Heart left ventricle (tissue), 16 donors: Measurements from ENCODE around the gene C17orf78. TPM values are rescaled to one million over a fixed set of nuclear protein-coding genes. Genes with fewer than 3 reads are reported as not detected.

ENCODE experiments used
- ATAC-seq, 4 donors: fragments of 200-7000 bp; cut with Tn5 transposase; one replicate each; pipeline ENCODE4 v1.9.1; 2020 to 2022; ENCODE audit warnings: moderate library complexity in 4 of 4, mild to moderate bottlenecking in 3 of 4, moderate number of reproducible peaks in 1 of 4
- DNase-seq, 5 donors: peaks; one replicate each; pipeline ENCODE4 v3.0.0-alpha.2; 2020
- H3K27ac ChIP-seq, 12 donors: fragments of 200-600 bp; sonication (generic) in 4 of 12; one replicate each; pipeline versions ENCODE4 v1.5.0 to v1.8.0; 2016 to 2022; ENCODE audit warnings: mild to moderate bottlenecking in 2 of 12
- H3K27me3 ChIP-seq, 9 donors: fragments of 200-600 bp; sonication (generic) in 2 of 9; one replicate each; pipeline versions ENCODE4 v1.5.1 to v1.8.0; 2016 to 2022; ENCODE audit warnings: mild to moderate bottlenecking in 3 of 9
- H3K36me3 ChIP-seq, 9 donors: fragments of 200-600 bp; sonication (generic) in 2 of 9; one replicate each; pipeline versions ENCODE4 v1.5.0 to v1.8.0; 2018 to 2022; ENCODE audit warnings: mild to moderate bottlenecking in 2 of 9
- H3K4me1 ChIP-seq, 12 donors: fragments of 200-600 bp; sonication (generic) in 4 of 12; one replicate each; pipeline versions ENCODE4 v1.5.0 to v1.8.0; 2016 to 2022; ENCODE audit warnings: mild to moderate bottlenecking in 3 of 12
- H3K4me3 ChIP-seq, 12 donors: fragments of 200-600 bp; sonication (generic) in 4 of 12; one replicate each; pipeline versions ENCODE4 v1.5.0 to v1.8.0; 2017 to 2022; ENCODE audit warnings: mild to moderate bottlenecking in 9 of 12, moderate library complexity in 4 of 12
- H3K9me3 ChIP-seq, 12 donors: fragments of 200-600 bp; sonication (generic) in 4 of 12; one replicate each; pipeline versions ENCODE4 v1.5.0 to v1.8.0; 2016 to 2022; ENCODE audit warnings: mild to moderate bottlenecking in 1 of 12
- POLR2A ChIP-seq, 2 donors: fragments of 450-650 bp; IDR thresholded peaks; one replicate each; pipeline ENCODE4 v1.6.1; 2017; ENCODE audit warnings: antibody characterized with exemption in 2 of 2, mild to moderate bottlenecking in 2 of 2, moderate library complexity in 2 of 2
- WGBS, 4 donors: extraction: QIAGEN DNeasy Blood & Tissue Kit in 2 of 4; methylation state at CpG; one replicate each; pipeline versions ENCODE4 v1.1.5 to v1.1.7; 2013 to 2018; 5-methylcytosine and 5-hydroxymethylcytosine counted together
- intact Hi-C, 10 donors: fragments of 100-400 bp; cut with DNase I; formaldehyde crosslinking; loops; one replicate each; pipeline versions ENCODE4 v1.11.1 to v1.14.2; 2022
- polyA plus RNA-seq, 2 donors: library from polyadenylated mRNA; stranded (reverse); fragments of 200-250 nt; gene quantifications; one replicate each; pipeline ENCODE4 v1.2.3, GENCODE V29; 2013
- total RNA-seq, 9 donors: library from RNA; depleted of rRNA in 2 of 9; stranded (reverse); fragments of >200 nt in 2 of 9; fragmentation: NEBNext Ultra II Directional in 3 of 9; extraction: Animal tissue kit (Norgen Biotek cat#: 25700) in 3 of 9; gene quantifications; one replicate each; pipeline versions ENCODE4 v1.1.0 to v1.2.4, GENCODE V29; 2016 to 2023
- TF ChIP-seq, protein P1 (sequence below), 12 donors: fragments of 200-600 bp; sonication (generic) in 4 of 12; IDR thresholded peaks; one replicate each; pipeline versions ENCODE4 v1.5.0 to v1.8.0; 2018 to 2022; ENCODE audit warnings: antibody characterized with exemption in 12 of 12, mild to moderate bottlenecking in 5 of 12
- donor health status: ischemic (EF 13 %, LVEDD 7.1; RV severe dilation, severe dysfunction).
- donor health status: healthy with polysubstance abuse.
- donor health status: DM: no; HTN: yes; CAD: no.
- donor health status: DM: no; HTN: no; CAD: no.
- donor health status: ischemic (EF 25% LVEDD 6.9; RV normal size, moderate dysfunction).
- donor health status: ischemic (EF 25% LVEDD 5.7; RV mildly dilated, moderate dysfunction).
- donor health status: healthy.
- donor health status: DM: yes; HTN: yes; CAD: no.
- donor health status: ischemic (EF 35%, LVEDD 5.7; RV mildly dilated, moderate dysfunction).
- donor health status: nonischemic (EF 11% LVEDD 7.7; RV severe dilation, severe dysfunction).
- donor health status: DM: yes; HTN: yes; CAD: no.
- donor health status: PGD.
- donor health status: ischemic (EF 29% LVEDD 5.4; RV normal size, mild dysfunction).
- donor health status: nonischemic (EF 23%, LVEDD 6.1; RV moderate dilation, normal function).

Gene C17orf78
- total and polyA plus RNA-seq, 11 donors: not detected

DNA sequence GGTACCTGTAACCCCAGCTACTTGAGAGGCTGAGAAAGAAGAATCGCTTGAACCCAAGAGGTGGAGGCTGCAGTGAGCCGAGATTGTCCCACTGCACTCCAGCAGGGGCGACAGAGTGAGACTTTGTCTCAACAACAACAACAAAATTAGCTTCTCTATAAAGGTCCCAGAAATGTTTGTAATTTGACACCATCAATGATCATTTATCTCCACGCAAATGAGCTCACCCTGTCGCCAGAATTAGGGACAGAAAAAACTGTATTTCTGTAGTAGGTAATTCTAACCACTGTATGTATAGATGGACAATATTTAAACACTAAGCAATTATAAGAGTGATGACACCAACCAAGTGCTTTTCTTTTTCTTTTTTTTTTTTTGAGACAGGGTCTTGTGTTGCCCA lies 10.7 kb downstream of the C17orf78 start:
- intact Hi-C loops: no loop called here
- Histone ChIP-seq H3K4me1 (peaks cover 0 to 6% (median under 1%) of the 10 kb centered on the region in 12 donors), H3K27ac (no peak overlapping the region), H3K4me3 (no peak overlapping the region), H3K27me3 (no peaks in the 10 kb centered on the region), H3K9me3 (no peaks in the 10 kb centered on the region), H3K36me3 (no peaks in the 10 kb centered on the region)
- TF ChIP-seq POLR2A (IDR thresholded peaks at IDR 0.05): no peak
- TF ChIP-seq, protein P1, sequence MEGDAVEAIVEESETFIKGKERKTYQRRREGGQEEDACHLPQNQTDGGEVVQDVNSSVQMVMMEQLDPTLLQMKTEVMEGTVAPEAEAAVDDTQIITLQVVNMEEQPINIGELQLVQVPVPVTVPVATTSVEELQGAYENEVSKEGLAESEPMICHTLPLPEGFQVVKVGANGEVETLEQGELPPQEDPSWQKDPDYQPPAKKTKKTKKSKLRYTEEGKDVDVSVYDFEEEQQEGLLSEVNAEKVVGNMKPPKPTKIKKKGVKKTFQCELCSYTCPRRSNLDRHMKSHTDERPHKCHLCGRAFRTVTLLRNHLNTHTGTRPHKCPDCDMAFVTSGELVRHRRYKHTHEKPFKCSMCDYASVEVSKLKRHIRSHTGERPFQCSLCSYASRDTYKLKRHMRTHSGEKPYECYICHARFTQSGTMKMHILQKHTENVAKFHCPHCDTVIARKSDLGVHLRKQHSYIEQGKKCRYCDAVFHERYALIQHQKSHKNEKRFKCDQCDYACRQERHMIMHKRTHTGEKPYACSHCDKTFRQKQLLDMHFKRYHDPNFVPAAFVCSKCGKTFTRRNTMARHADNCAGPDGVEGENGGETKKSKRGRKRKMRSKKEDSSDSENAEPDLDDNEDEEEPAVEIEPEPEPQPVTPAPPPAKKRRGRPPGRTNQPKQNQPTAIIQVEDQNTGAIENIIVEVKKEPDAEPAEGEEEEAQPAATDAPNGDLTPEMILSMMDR (IDR thresholded peaks at IDR 0.05): no peak
- DNase-seq: no peak
- no peak for ATAC-seq
- 88 to 98% (median 95%) methylated on average over 5 of the region's 5 CpGs for WGBS, 4 donors

DNA sequence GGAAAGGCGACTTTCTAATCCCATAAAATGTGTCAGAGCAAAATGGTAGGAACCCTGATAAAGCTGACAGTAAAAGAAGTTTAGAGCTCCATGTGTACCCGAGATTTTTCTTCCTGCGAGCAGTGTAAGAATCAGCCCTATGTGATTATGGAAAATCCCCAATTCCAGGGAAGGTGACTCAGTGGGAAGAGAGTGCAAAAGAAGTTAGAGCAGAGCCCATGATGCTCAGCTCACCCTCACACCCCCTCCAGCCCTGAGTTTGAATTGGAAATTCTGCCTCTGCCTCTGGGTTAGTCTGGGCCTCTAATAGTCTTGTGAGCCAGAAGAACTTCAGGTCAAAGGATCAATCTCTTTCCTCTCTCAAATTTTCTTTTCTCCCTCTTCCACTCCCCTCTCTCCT lies 12.5 kb downstream of the C17orf78 start:
- ATAC-seq: no peak
- TF ChIP-seq, protein P1 (IDR thresholded peaks at IDR 0.05): no peak
- TF ChIP-seq POLR2A (IDR thresholded peaks at IDR 0.05): no peak
- H3K4me3 ChIP-seq: no peak overlapping the region
- no peak overlapping the region for H3K27ac ChIP-seq
- no peaks in the 10 kb centered on the region for H3K9me3 ChIP-seq
- no peaks in the 10 kb centered on the region for H3K36me3 ChIP-seq
- no peaks in the 10 kb centered on the region for H3K27me3 ChIP-seq
- H3K4me1 ChIP-seq: peaks cover 0 to 16% (median 6%) of the 10 kb centered on the region in 12 donors
- intact Hi-C loops: no loop called here
- no peak for DNase-seq
- 93 to 95% (median 95%) methylated on average over 3 of the region's 3 CpGs for WGBS, 4 donors

DNA sequence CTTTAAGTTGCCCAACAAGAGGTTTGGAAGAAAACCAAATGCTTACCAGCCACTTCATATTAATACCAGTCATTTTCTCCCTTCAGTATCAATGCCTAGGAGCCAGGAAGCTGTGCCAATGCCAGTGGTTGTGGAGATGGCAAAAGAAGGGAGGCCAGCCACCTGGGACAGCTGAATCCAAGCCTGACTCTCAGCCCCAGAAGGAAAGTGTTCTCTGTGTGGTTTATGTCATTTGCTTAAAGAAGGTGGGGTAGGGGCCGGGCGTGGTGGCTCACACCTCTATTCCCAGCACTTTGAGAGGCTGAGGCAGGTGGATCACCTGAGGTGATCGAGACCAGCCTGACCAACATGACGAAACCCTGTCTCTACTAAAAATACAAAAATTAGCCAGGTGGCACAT lies 13.4 kb downstream of the C17orf78 start:
- WGBS, 4 donors: 84 to 99% (median 96%) methylated on average over 4 of the region's 4 CpGs
- Histone ChIP-seq H3K9me3 (no peaks in the 10 kb centered on the region), H3K4me1 (peaks cover 0 to 16% (median 6%) of the 10 kb centered on the region in 12 donors), H3K36me3 (no peaks in the 10 kb centered on the region), H3K4me3 (no peak overlapping the region), H3K27ac (no peak overlapping the region), H3K27me3 (no peaks in the 10 kb centered on the region)
- no peak for ATAC-seq
- TF ChIP-seq, protein P1 (IDR thresholded peaks at IDR 0.05): no peak
- TF ChIP-seq POLR2A (IDR thresholded peaks at IDR 0.05): no peak
- intact Hi-C loops: no loop called here
- DNase-seq: no peak

DNA sequence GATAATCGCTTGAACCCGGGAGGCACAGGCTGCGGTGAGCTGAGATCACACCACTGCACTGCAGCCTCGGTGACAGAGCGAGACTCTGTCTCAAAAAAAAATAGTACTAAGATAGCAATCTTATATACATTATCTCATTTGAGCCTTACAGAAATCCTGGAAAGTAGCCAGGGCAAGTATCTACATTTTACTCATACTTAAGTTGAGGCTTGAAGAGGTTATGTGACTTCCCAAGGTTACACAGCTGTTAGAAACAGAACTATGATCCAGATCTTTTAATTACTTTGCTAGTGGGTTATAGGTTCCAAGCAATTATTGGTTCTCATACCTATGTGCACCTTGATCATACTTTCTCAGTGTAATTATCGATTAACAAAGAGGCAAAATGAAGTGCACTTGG lies 15.4 kb downstream of the C17orf78 start:
- intact Hi-C loops: no loop called here
- TF ChIP-seq, protein P1 (IDR thresholded peaks at IDR 0.05): no peak
- Histone ChIP-seq H3K4me1 (peaks cover 0 to 16% (median 6%) of the 10 kb centered on the region in 12 donors), H3K4me3 (no peak overlapping the region), H3K9me3 (no peaks in the 10 kb centered on the region), H3K27ac (no peak overlapping the region), H3K36me3 (no peaks in the 10 kb centered on the region), H3K27me3 (no peaks in the 10 kb centered on the region)
- ATAC-seq: no peak
- DNase-seq: no peak
- 86 to 96% (median 94%) methylated on average over 6 of the region's 6 CpGs for WGBS, 4 donors
